NCI-H510A treated with DMSO at 0.1 percent for 48 hours (cell line): ENCODE measurements around the gene KRT222.

Experiments
- DNase-seq: peaks from one replicate; lab custom pipeline; 2025; lab: John Stamatoyannopoulos, UW

The KRT222 gene

DNA sequence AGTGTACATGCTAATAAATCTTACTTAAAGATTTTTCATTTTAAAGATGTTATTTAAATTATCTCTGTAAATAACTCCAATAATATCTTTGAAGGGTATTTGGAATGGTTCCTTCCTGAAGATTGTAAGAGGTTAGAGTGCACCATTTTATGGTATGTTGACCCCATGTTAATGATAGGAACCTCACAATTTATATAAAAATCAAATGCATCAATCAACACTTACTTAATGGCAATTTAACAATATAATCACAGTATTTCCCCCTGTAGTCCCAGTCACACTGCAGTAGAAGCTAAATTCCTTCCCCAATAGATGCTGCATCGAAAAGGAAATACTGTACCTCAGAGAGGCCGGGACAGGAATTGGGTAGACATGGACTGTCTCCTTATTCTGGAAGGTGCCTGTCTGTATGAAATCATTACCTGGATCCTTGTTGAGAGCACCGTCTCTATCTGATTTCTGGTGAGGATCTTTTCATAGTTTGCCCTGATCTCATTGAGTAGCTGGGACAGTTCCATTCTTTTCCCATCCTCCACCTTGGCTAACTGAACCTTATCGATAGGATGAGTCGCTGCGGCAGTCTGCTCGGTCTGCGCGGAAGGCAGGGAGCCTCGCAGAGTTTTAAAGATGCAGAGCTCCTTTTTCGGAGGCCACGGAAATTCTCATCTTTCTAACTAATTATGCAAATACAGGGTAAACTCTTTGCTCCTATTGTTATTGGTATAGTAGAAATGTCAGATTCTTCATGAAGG, at the start of gene KRT222:
TSS of gene KRT222 (minus strand) at position 596 of the 752 bp plus-strand sequence. CDS start at position 518, 78 bp downstream.
- DNase-seq, result peak; percentile 4

DNA sequence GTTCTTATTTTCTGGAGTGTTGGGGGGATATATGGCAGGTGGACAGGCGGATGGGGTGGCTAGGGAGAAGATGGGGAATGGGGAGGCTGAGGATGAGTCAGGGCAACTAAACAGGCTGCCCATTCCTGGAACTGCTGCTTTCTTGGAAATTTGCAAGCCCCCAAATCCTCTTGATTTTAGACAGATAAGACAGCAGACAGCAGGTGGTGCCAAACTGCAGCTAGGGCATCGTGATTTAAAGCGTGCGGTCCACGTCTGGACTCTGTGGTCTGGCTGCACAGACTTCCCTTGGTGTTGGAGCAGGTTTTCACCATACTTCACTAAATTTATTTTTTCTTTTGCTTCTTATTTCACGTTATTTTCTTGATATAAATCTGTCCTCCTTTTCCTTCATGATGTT, 49.5 kb upstream of the KRT222 start:
- no peak for DNase-seq

DNA sequence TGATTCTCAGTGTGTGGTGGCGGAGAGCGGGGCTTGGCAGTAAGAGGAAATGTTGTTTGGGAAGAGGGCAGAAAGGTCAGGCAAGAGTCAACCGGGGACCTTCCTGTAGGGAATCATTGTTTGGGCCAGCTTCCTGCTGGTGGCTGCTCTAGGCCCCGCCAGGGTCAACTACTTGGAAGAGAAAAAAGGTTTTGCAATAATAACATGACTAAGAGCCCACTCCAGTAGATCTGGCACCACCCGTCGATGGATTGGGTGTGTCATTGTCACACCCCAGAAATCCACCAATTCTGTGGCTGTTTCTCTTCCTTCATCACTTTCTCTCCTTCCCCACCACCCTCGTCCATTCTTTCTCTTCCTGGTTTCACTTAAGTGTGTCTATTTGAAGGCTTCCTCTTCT, 42.8 kb upstream of the KRT222 start:
- DNase-seq, result no peak

DNA sequence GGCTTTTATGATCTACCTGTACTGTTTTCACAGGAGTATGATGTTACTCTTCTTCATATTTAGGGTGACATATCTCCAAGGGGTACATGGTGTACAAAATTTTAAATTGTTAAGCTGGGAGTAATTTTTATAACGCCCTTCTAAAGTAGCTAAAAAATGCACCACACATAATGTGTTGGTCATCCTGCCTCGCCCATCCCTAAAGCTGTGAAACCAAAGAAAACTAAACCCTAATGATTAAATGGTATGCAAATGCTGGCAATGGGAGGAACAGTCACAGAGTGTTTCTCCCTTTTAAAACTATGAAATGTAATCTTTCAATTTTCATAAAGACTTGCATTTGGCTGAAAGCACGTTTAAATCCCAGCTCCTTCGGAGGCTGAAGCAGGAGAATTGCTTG, 40.6 kb upstream of the KRT222 start:
- DNase-seq, result no peak

DNA sequence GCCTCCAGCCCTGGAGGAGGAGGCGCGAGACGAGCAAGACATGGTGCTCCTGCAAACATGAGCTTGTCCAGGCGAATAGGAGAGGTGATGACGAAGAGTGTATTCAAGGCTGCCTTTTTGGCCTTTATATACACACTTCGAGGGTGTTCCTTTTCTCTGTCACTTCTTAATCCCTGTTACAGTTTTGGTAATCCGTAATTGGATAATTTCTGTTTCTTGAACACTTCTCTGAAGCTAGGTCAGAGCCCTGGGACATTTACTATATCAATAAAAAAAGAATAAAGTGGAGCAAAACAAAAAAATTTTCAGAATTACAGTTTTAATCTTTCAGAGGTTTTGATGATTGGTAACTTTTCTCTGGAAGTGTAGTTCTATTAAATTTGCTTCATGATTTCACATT, 38.7 kb upstream of the KRT222 start, which contains the start of gene KRT24:
TSS of gene KRT24 (minus strand) at position 101 of the 400 bp plus-strand sequence. CDS start at position 42, 59 bp downstream.
- no peak for DNase-seq

DNA sequence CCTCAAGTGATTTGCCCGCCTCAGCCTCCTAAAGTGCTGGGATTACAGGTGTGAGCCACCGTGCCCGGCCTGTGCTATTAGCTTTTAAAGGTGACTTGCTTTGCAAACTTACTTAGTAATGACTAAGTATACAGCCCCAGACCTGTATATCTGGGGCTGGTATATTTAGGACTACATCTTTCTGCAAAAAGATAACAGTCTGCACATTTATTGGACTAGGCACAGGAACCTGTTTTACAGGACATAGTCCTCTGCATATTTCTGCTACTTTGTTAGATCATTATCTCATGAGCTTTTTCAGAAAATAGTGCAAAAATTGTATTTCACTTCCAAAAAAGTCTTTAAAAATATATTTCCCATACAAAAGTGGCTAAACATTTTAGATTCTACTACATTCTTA, 37.3 kb upstream of the KRT222 start:
- no peak for DNase-seq

DNA sequence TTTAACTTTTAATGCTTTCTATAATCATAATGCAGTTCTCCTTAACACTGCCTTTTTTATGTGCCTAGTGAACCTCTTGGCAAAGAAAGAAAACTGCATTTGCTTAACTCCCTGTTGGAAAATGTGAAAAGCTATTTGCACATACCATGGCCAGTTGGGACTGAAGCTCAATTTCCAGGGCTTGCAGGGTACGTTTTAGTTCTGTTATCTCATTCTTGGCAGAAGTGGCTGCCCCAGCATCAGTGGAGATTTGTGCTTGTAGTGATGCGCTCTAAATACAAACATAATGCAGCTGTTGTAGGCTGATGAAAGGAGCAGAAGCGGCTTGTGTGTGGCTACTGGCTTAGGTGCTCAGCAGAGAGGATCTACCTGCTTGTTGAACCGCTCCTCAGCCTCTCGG, 34.9 kb upstream of the KRT222 start:
- peak; percentile 54 for DNase-seq

DNA sequence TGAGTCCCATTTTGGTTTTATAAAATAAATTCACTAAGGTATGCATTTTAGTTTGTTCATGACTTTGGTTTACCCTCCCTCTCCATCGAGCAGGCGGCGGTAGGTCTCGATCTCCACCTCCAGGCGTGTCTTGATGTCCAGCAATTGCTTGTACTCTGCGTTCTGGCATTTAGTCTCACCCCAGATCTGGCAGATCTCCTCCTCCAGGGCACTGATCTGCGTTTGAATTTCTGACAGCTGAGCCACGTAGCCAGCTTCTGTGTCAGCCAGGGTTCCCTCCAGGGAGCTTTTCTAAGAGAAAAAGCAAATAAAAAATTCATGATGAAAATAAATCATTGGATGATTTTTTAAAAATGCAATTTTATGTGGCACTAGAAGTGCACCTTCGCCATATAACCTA, 34.4 kb upstream of the KRT222 start:
- DNase-seq, result no peak

DNA sequence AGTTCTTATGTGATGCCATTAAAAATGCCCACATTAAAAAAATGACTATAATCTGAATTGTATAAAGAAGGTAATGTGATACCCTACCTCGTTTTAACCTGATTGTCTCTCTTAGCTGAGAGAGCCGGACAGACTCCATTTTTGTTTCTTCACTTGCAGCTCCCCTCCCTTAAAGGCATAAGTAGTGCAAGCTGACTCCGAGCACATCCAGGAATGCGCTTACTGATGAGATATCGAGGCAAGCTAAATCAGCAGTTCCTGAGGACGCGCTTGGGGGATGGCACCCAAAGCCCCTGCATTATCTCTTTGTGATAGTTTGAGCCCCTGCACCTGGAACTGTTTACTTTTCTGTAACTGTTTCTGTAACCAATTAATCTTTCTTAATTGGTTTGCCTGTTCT, 32.3 kb upstream of the KRT222 start:
- DNase-seq, result no peak

DNA sequence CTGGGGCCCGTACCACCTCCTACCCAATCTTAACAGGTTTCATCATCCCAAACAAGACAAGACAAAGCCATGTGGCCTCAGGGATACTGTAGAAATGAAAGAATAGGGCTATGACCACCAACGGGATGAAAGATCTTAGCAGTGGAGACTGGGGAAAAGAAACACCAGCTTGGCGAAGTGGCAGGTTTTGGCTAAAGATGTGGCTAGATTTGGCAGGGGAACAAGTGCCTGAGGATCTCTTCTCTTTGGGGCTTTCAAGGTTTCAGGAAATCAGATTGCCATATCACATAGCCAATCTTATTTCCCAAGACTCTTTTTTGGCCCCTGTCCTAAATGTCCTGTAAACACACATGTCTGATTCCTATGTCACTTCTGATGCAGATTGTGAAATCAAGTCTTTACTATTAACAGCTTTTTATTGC, 31.7 kb upstream of the KRT222 start:
- DNase-seq, result no peak

DNA sequence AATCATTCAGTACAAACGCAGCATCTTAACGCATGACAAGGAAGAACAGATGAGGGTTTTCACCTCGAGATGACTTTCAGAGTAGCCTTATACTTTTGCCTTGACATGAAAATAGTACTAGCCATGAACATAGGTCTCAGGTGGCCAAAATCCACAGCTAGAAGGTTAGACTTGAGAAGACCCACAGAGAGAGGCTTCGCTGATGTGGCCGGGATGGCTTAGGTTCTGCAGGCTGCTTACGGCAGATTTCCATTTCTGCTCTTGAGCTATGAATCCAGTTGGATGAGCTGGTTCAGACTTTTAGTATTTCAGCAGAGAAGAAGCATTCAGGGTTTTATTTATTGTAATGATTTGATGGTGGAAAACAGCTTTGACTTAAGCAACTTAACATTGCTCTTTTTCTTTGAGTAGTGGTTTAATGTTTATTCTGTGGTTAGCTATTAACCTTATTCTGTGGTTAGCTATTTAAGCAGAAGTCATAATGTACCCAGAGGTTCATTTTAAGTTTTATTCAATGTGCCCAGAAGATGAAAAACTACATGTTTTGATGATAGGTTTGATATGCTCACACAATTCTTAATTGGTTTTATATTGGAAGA, 31.0 kb upstream of the KRT222 start:
- no peak for DNase-seq

DNA sequence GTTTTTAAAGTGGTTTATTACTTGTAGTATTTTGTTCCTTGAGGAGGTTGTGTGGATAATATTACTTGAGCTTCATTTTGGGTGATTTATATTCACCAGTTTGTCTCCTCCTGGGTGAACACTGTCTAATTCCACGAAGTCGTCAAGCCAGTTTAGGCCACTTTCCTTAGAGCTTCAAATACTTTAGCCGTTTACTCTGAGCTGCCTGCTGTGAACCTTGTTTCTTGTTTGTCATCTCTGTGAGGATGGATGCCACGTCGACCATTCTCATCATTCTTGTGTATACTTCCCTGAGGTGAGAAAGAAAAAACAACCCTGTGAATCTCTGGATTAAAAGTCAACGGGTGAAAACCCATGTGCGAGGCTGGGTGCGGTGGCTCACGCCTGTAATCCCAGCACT, 29.6 kb upstream of the KRT222 start:
- DNase-seq, result no peak

DNA sequence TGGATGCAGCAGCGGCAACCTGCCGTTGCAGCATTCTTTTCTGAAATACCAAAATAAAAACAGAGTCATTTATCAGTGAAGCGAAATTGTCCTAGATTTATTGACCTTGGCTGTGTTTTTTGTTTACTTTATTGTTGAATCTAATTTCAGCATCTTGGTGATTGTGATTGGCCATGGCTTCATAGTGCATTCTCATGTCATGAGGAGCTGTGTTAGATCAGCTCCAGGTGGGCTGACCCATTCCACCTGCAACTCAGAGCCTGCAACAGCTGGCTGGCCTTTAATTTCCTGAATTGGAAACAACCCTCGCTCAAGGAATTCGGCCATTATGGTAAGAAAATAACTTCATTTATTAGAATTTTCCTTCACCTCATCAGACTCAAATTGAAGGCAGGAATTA, 22.1 kb upstream of the KRT222 start:
- DNase-seq, result no peak

DNA sequence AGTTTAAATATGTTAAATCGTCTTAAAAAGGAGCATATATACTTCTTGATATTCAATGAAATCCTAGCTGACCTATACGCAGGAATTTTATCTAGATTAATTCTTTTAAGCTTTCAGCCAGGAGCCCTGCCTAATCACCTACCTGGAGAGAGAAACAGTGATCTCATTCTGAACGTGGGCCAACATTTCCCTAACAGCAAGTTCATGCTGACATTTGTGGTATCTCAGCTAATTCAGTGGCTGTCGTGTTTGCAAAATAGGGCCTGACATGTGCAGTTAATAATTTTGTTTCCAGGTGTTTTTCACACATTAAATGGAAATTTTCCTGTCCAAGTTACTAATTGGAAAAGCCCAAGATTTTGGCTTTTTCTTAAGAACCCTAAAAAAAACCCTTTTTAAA, 21.2 kb upstream of the KRT222 start:
- no peak for DNase-seq

DNA sequence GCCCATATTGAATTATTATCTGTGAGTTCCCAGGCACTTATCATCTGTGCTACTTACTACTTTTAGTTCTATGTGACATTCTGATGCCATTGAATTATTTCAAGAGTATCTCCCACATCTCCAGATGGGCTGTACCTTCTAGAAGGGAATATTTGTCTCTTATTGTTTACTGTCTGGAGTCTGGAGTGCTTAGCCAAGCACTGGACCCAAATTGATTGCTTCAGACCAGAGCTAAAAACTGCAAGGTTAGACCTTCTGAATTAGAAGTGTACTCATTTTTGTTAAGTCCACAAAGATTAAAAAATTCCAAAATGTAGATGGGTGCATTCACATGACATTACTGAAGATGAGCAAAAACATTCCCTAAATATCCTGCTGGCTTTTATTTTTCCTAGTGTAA, 16.0 kb upstream of the KRT222 start:
- no peak for DNase-seq

DNA sequence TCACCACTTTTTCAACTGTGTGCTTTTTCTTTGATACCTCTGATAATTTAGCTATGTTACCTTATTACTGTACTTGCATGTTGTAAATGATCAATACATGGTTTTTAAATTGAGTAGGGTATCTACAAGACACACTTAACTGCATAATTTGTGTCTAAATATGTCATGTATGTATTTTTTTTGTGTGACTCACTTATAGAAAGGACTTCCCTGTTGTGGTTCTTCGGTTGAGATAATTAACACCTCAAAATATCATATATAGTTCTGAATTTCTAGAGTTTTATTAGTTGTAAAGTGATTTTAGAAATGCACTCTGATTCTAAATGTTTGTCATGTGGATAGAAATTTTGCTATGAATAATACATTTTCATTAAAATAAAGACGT, 14.5 kb upstream of the KRT222 start:
- no peak for DNase-seq

DNA sequence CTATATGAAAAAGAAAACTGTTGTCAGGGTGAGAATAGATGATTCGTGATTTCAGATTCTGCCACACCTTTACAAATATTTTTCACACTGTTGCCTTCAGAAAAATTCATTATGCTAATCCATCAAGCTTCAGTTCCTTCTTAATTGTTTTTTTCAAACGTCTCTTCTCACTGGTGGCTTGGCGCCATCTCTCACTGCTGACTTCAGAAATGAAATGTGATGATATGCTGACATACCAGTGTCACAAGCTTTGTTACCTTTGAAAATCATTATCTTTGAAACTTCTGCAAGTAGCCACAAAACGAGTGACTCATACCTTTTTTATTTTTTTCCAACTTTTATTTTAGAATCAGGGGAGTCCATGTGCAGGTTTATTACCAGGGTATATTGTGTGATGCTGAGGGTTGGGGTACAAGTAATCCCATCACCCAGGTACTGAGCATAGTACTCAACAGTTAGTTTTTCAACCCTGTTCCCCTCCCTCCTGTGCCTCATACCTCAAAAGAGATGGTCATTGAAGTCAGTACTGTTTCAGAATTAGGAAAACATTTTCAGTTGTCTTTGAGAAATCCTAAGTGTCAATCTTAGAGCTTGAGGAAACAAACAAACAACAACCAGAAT, 14.0 kb upstream of the KRT222 start:
- DNase-seq, result no peak

DNA sequence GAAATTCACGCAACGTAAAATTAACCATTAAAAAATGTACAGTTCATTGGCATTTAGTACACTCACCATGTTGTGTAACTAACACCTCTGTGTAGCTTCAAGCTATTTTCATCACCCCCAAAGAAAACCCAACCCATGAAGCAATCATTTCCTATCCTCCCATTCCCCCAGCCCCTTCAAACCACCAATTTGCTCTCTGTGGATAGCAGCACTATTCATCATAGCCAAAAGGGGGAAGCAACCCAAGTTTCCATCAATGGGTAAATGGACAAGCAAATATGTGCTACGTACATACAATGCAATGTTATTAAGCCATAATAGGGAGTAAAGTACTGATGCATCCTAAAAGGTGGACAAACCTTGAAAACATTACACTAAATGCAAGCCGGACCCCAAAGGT, 10.9 kb upstream of the KRT222 start:
- no peak for DNase-seq

DNA sequence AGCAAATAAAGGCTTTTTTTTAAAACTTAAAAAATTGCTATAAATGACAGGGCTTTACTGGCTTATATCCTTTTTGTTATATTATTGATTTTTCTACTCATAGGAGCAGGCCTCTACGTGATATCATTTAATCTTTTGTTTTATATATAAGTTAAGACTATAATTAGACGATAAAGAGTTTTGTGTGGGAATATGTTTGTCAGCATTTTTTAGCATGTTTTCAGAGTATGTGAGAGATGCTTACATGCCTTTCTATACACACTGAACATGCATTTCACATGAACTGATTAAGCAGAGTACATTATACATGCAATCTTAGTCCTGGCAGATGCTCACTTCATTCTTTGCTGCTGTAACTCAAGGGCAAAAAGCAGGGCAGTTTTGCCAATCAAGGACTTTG, 7.7 kb upstream of the KRT222 start:
- no peak for DNase-seq

DNA sequence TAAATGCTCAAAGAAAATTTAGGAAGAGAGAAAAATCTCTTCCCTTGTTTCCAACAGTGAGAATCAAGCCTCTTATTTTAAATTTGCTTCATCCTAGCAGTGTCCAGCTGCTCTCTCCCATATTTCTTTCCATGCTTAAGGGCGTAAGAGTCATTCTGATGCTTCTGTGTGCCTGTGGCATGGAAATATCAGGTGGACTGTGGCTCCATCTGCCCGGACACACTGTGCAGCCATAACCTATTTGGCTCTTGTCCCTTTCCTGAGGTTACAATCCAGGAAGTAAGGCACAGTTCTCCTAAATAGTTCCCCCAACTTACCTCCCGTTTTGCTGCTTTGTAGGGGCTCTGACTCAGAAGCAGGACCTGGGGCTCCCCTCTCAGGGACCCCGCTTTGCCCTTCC, 6.3 kb upstream of the KRT222 start:
- no peak for DNase-seq

DNA sequence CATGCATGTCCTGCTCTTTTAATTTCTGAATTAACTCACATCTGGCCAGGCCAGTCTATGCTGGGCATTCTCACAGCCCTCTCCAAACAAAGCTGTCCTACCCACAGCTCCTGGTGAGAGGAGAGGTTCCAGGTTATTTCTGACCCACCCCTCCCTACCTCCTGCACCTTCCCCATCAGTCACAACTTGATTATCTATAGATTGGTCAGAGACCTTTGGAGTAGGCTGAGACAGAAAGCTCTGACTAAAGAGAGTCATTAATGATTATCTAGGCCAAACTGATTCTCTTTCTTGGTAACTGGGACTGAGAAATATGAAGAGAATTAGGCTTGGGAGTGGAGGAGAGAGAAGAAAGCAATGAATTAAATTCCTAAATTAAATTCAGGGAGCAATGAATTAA, 1.4 kb upstream of the KRT222 start:
- no peak for DNase-seq

DNA sequence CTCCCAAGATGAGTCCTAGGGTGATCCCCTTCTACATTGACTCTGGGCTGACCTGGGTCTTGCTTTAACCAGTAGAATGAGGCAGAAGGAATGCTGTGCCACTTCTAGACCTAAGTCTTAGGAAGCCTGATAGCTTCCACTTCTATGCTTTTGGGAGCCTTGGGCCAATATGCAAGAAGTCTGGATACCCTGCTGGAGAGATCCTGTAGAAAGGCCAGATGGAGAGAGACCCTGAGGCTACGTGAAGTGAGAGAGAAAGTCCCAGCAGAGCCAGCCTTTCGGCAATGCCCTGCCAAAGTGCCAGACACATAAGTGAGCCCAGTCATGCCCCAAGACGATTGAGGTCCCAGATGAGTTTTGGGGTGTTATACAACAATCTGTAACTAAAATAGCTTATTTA, 1.7 kb downstream of the KRT222 start:
- DNase-seq, result no peak

DNA sequence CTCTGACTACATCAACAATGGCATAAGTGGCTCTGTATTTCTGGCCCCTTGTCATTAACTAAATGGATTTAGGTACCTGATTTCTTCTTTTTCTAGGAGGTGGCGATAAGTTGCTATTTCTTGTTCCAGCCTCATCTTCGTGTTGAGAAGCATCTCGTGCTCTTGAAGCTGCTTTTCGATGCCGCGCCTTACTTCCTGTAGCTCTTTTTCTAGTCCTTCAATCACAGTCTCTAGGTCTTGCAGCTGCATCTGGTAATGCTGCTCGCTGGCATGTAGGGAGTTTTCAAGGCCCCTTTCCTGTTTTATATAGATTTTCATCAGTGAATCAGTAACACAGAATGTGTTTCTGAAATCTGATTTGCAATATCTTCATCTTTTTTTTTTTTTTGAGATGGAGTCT, 5.1 kb downstream of the KRT222 start:
- no peak for DNase-seq

DNA sequence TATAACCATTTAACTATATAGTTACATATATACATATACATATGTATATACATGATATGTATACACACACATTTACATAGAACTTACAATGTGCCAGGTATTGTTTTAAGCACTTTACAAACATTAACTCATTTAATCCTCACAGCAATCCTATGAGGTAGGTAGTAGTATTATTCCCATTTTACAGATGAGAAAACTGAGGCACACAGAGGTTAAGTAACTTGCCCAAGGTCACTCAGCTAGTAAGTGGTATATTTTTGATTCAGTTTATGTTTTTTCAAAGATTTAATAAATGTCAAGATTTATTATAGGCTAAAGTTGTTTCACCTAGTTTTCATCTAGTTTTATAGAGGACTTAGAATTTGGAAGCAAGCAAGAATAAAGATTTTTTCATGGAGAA, 6.6 kb downstream of the KRT222 start:
- DNase-seq, result no peak
